Measurements from ENCODE around the gene TTC7B. TPM values are rescaled to one million over a fixed set of nuclear protein-coding genes. Genes with fewer than 3 reads are reported as not detected.

The TTC7B gene
- total and polyA plus RNA-seq, 2 experiments from 2014 or later, result 7.9 to 28.6 TPM

DNA sequence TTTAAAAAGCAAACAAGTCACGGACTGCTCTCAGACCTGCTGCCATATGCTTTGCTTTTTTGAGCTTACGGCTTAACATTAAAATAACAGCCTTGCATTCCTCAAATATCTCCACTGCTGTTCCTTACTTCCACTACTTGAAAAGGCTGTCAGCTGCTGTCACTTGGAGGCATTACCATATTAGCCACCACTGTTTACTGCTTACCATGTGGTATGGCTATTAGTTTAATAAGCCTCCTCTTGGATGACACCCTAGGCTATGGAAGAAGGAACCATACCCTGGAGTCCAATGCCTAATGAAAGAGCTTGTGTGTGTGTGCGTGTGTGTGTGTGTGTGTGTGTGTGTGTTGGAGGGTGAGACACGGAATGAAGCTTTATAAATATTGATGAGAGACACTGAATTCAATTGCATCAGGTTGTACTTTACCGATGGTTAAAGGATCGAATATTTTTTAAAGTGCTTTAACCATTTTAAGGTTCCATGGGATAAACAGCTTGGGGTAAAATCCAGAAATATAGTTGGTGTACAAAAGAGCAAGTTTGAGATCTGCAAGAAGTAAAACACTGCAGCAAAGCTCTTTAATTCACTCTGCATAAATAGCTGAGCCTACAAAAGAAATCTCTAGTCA lies 174.5 kb downstream of the TTC7B start (continued):
- TF ChIP-seq, protein P1, sequence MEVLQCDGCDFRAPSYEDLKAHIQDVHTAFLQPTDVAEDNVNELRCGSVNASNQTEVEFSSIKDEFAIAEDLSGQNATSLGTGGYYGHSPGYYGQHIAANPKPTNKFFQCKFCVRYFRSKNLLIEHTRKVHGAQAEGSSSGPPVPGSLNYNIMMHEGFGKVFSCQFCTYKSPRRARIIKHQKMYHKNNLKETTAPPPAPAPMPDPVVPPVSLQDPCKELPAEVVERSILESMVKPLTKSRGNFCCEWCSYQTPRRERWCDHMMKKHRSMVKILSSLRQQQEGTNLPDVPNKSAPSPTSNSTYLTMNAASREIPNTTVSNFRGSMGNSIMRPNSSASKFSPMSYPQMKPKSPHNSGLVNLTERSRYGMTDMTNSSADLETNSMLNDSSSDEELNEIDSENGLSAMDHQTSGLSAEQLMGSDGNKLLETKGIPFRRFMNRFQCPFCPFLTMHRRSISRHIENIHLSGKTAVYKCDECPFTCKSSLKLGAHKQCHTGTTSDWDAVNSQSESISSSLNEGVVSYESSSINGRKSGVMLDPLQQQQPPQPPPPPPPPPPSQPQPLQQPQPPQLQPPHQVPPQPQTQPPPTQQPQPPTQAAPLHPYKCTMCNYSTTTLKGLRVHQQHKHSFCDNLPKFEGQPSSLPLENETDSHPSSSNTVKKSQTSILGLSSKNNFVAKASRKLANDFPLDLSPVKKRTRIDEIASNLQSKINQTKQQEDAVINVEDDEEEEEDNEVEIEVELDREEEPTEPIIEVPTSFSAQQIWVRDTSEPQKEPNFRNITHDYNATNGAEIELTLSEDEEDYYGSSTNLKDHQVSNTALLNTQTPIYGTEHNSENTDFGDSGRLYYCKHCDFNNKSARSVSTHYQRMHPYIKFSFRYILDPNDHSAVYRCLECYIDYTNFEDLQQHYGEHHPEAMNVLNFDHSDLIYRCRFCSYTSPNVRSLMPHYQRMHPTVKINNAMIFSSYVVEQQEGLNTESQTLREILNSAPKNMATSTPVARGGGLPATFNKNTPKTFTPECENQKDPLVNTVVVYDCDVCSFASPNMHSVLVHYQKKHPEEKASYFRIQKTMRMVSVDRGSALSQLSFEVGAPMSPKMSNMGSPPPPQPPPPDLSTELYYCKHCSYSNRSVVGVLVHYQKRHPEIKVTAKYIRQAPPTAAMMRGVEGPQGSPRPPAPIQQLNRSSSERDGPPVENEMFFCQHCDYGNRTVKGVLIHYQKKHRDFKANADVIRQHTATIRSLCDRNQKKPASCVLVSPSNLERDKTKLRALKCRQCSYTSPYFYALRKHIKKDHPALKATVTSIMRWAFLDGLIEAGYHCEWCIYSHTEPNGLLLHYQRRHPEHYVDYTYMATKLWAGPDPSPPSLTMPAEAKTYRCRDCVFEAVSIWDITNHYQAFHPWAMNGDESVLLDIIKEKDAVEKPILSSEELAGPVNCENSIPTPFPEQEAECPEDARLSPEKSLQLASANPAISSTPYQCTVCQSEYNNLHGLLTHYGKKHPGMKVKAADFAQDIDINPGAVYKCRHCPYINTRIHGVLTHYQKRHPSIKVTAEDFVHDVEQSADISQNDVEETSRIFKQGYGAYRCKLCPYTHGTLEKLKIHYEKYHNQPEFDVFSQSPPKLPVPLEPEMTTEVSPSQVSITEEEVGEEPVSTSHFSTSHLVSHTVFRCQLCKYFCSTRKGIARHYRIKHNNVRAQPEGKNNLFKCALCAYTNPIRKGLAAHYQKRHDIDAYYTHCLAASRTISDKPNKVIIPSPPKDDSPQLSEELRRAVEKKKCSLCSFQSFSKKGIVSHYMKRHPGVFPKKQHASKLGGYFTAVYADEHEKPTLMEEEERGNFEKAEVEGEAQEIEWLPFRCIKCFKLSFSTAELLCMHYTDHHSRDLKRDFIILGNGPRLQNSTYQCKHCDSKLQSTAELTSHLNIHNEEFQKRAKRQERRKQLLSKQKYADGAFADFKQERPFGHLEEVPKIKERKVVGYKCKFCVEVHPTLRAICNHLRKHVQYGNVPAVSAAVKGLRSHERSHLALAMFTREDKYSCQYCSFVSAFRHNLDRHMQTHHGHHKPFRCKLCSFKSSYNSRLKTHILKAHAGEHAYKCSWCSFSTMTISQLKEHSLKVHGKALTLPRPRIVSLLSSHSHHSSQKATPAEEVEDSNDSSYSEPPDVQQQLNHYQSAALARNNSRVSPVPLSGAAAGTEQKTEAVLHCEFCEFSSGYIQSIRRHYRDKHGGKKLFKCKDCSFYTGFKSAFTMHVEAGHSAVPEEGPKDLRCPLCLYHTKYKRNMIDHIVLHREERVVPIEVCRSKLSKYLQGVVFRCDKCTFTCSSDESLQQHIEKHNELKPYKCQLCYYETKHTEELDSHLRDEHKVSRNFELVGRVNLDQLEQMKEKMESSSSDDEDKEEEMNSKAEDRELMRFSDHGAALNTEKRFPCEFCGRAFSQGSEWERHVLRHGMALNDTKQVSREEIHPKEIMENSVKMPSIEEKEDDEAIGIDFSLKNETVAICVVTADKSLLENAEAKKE (CRISPR knock-in tag; IDR thresholded peaks at IDR 0.05), result no peak
- TF ChIP-seq CREB1 (CRISPR knock-in tag; IDR thresholded peaks at IDR 0.05; ENCODE audit: low read depth), result no peak

DNA sequence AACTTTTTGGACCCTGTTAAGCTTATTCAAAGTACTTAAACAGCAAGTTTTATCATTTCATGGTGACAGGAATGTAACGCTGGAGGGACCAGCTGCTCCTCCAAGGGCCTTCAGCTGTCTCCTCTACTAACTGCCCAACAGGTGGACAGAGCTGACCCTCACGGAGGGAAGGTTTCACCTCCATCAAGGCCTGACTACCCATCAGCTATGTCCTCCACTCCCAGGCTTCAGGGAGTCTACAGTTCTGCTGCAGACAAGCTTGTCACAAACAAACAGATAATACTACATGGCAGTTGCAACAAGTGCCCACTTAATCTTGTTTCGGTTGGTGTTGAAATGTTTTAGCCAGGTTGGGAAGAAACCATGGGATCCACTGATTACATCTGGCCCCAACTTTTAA lies 175.1 kb downstream of the TTC7B start:
- H3K9me2 ChIP-seq (ENCODE audit: insufficient read depth), result no peaks in the 10 kb centered on the region
- no peaks in the 10 kb centered on the region for H3K36me3 ChIP-seq (ENCODE audit: insufficient read depth)
- peaks cover 33% of the 10 kb centered on the region for H3K4me1 ChIP-seq (ENCODE audit: insufficient read depth)
- Mint-ChIP-seq H3K9me3 (no peaks in the 10 kb centered on the region), H3K27ac (peak overlapping the region; percentile 26; the same call in 1 of the 2 replicates), H3K4me1 (peaks cover 46% of the 10 kb centered on the region), H3K27me3 (ENCODE audit: insufficient read depth, low read depth, poor library complexity) (peaks cover 2% of the 10 kb centered on the region), H3K4me3 (no peak overlapping the region), H3K36me3 (ENCODE audit: low read depth) (no peaks in the 10 kb centered on the region)
- H4K20me1 ChIP-seq (replicated peaks; ENCODE audit: insufficient read depth), result no peaks in the 10 kb centered on the region
- peak overlapping the region; percentile 23 for H3K4me2 ChIP-seq
- H3K27ac ChIP-seq (ENCODE audit: low read depth), result peak overlapping the region; percentile 92
- no peaks in the 10 kb centered on the region for H3K27me3 ChIP-seq (ENCODE audit: insufficient read depth)
- DNase-seq (ENCODE audit: low spot score) (no peak), ATAC-seq (no peak)
- H3K79me2 ChIP-seq (replicated peaks; ENCODE audit: insufficient read depth), result no peaks in the 10 kb centered on the region
- no peak overlapping the region for H2AFZ ChIP-seq
- H3K4me3 ChIP-seq, result peak overlapping the region; percentile 6; the same call in 1 of the 2 replicates
- H3F3A ChIP-seq (replicated peaks; ENCODE audit: low read depth), result no peaks in the 10 kb centered on the region; the same call in 1 of the 2 replicates
- TF ChIP-seq EZH2 (IDR thresholded peaks at IDR 0.05; ENCODE audit: low read depth, unreplicated experiment) (no peak), JUNB (IDR thresholded peaks at IDR 0.05; ENCODE audit: unreplicated experiment) (no peak), ZNF331 (CRISPR knock-in tag; IDR thresholded peaks at IDR 0.05; ENCODE audit: low read depth) (no peak), NANOG (IDR thresholded peaks at IDR 0.05; ENCODE audit: borderline replicate concordance) (no peak)
- TF ChIP-seq, protein P1 (CRISPR knock-in tag; IDR thresholded peaks at IDR 0.05), result no peak
- TF ChIP-seq, protein P2, sequence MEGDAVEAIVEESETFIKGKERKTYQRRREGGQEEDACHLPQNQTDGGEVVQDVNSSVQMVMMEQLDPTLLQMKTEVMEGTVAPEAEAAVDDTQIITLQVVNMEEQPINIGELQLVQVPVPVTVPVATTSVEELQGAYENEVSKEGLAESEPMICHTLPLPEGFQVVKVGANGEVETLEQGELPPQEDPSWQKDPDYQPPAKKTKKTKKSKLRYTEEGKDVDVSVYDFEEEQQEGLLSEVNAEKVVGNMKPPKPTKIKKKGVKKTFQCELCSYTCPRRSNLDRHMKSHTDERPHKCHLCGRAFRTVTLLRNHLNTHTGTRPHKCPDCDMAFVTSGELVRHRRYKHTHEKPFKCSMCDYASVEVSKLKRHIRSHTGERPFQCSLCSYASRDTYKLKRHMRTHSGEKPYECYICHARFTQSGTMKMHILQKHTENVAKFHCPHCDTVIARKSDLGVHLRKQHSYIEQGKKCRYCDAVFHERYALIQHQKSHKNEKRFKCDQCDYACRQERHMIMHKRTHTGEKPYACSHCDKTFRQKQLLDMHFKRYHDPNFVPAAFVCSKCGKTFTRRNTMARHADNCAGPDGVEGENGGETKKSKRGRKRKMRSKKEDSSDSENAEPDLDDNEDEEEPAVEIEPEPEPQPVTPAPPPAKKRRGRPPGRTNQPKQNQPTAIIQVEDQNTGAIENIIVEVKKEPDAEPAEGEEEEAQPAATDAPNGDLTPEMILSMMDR (conservative IDR thresholded peaks at IDR 0.05; ENCODE audit: low read depth in 2 of 2), result no peak

Measured in GM23338 (cell line).